ENCODE results near the gene NR2F1-AS1.
"Not testable (repeated sequence)": the region's sequence is repeated elsewhere in the genome, so short reads cannot be mapped to it uniquely, and the experiment has no call there.

The NR2F1-AS1 gene

GRCh38 chr5:93399675-93400074 is 181.3 kb downstream of the NR2F1-AS1 start:
- H3K9me3 ChIP-seq (ENCODE audit: control insufficient read depth, low read length), result no peaks in the 10 kb centered on the region
- no peaks in the 10 kb centered on the region for H3K36me3 ChIP-seq (ENCODE audit: control insufficient read depth, insufficient read depth, low read length)
- H3K27ac ChIP-seq (ENCODE audit: low read depth, low read length, severe bottlenecking), result no peak overlapping the region
- no peak overlapping the region for H3K4me3 ChIP-seq (ENCODE audit: extremely low read depth, insufficient read depth, low read length, poor library complexity, severe bottlenecking)
- WGBS, 2 experiments (ENCODE audit: insufficient coverage in 2 of 2), result 73 to 74% methylated on average over 3 of the region's 3 CpGs
- no peaks in the 10 kb centered on the region for H3K4me1 ChIP-seq (ENCODE audit: control insufficient read depth, insufficient read depth, low read length, poor library complexity, severe bottlenecking)

- Histone ChIP-seq H3K4me1 (ENCODE audit: control insufficient read depth, insufficient read depth, low read length, poor library complexity, severe bottlenecking) (no peaks in the 10 kb centered on the region), H3K36me3 (ENCODE audit: control insufficient read depth, insufficient read depth, low read length) (no peaks in the 10 kb centered on the region), H3K9me3 (ENCODE audit: control insufficient read depth, low read length) (no peaks in the 10 kb centered on the region), H3K4me3 (ENCODE audit: extremely low read depth, insufficient read depth, low read length, poor library complexity, severe bottlenecking) (no peak overlapping the region), H3K27ac (ENCODE audit: low read depth, low read length, severe bottlenecking) (no peak overlapping the region)
- WGBS, 2 experiments (ENCODE audit: insufficient coverage in 2 of 2), result 100% methylated on average over 1 of the region's 1 CpG; no CpG with 5 or more reads in 1 of the 2 experiments
Observed at GRCh38 chr5:93395971-93396379, 185.0 kb downstream of the NR2F1-AS1 start.

GRCh38 chr5:93395010-93395409 is 186.0 kb downstream of the NR2F1-AS1 start:
- H3K4me3 ChIP-seq (ENCODE audit: extremely low read depth, insufficient read depth, low read length, poor library complexity, severe bottlenecking), result no peak overlapping the region
- H3K4me1 ChIP-seq (ENCODE audit: control insufficient read depth, insufficient read depth, low read length, poor library complexity, severe bottlenecking), result no peaks in the 10 kb centered on the region
- H3K27ac ChIP-seq (ENCODE audit: low read depth, low read length, severe bottlenecking), result no peak overlapping the region
- no CpG with 5 or more reads among the region's 1 CpG for WGBS, 2 experiments (ENCODE audit: insufficient coverage in 2 of 2)
- H3K36me3 ChIP-seq (ENCODE audit: control insufficient read depth, insufficient read depth, low read length), result no peaks in the 10 kb centered on the region
- H3K9me3 ChIP-seq (ENCODE audit: control insufficient read depth, low read length), result no peaks in the 10 kb centered on the region

- no peaks in the 10 kb centered on the region for H3K9me3 ChIP-seq (ENCODE audit: control insufficient read depth, low read length)
- WGBS, 2 experiments (ENCODE audit: insufficient coverage in 2 of 2), result 86% methylated on average over 1 of the region's 2 CpGs; no CpG with 5 or more reads in 1 of the 2 experiments
- H3K36me3 ChIP-seq (ENCODE audit: control insufficient read depth, insufficient read depth, low read length), result no peaks in the 10 kb centered on the region
- no peak overlapping the region for H3K4me3 ChIP-seq (ENCODE audit: extremely low read depth, insufficient read depth, low read length, poor library complexity, severe bottlenecking)
- H3K27ac ChIP-seq (ENCODE audit: low read depth, low read length, severe bottlenecking), result no peak overlapping the region
- no peaks in the 10 kb centered on the region for H3K4me1 ChIP-seq (ENCODE audit: control insufficient read depth, insufficient read depth, low read length, poor library complexity, severe bottlenecking)
Observed at GRCh38 chr5:93394301-93394700, 186.7 kb downstream of the NR2F1-AS1 start.

GRCh38 chr5:93391169-93391568 is 189.8 kb downstream of the NR2F1-AS1 start:
- not testable (repeated sequence) for H3K36me3 ChIP-seq (ENCODE audit: control insufficient read depth, insufficient read depth, low read length); H3K27ac ChIP-seq (ENCODE audit: low read depth, low read length, severe bottlenecking); H3K9me3 ChIP-seq (ENCODE audit: control insufficient read depth, low read length); H3K4me1 ChIP-seq (ENCODE audit: control insufficient read depth, insufficient read depth, low read length, poor library complexity, severe bottlenecking); H3K4me3 ChIP-seq (ENCODE audit: extremely low read depth, insufficient read depth, low read length, poor library complexity, severe bottlenecking)
- WGBS, 2 experiments (ENCODE audit: insufficient coverage in 2 of 2), result 100% methylated on average over 1 of the region's 2 CpGs; no CpG with 5 or more reads in 1 of the 2 experiments

- H3K4me1 ChIP-seq (ENCODE audit: control insufficient read depth, insufficient read depth, low read length, poor library complexity, severe bottlenecking), result no peaks in the 10 kb centered on the region
- H3K4me3 ChIP-seq (ENCODE audit: extremely low read depth, insufficient read depth, low read length, poor library complexity, severe bottlenecking), result no peak overlapping the region
- WGBS, 2 experiments (ENCODE audit: insufficient coverage in 2 of 2), result no CpG with 5 or more reads among the region's 2 CpGs
- H3K36me3 ChIP-seq (ENCODE audit: control insufficient read depth, insufficient read depth, low read length), result no peaks in the 10 kb centered on the region
- no peak overlapping the region for H3K27ac ChIP-seq (ENCODE audit: low read depth, low read length, severe bottlenecking)
- no peaks in the 10 kb centered on the region for H3K9me3 ChIP-seq (ENCODE audit: control insufficient read depth, low read length)
Observed at GRCh38 chr5:93385655-93386054, 195.4 kb downstream of the NR2F1-AS1 start.

- WGBS, 2 experiments (ENCODE audit: insufficient coverage in 2 of 2), result 90 to 95% methylated on average over 1 to 3 of the region's 3 CpGs
- Histone ChIP-seq H3K36me3 (ENCODE audit: control insufficient read depth, insufficient read depth, low read length) (no peaks in the 10 kb centered on the region), H3K27ac (ENCODE audit: low read depth, low read length, severe bottlenecking) (no peak overlapping the region), H3K9me3 (ENCODE audit: control insufficient read depth, low read length) (no peaks in the 10 kb centered on the region), H3K4me3 (ENCODE audit: extremely low read depth, insufficient read depth, low read length, poor library complexity, severe bottlenecking) (no peak overlapping the region), H3K4me1 (ENCODE audit: control insufficient read depth, insufficient read depth, low read length, poor library complexity, severe bottlenecking) (no peaks in the 10 kb centered on the region)
Observed at GRCh38 chr5:93384995-93385394, 196.0 kb downstream of the NR2F1-AS1 start.

- H3K36me3 ChIP-seq (ENCODE audit: control insufficient read depth, insufficient read depth, low read length), result no peaks in the 10 kb centered on the region
- H3K9me3 ChIP-seq (ENCODE audit: control insufficient read depth, low read length), result no peaks in the 10 kb centered on the region
- no peak overlapping the region for H3K27ac ChIP-seq (ENCODE audit: low read depth, low read length, severe bottlenecking)
- no peak overlapping the region for H3K4me3 ChIP-seq (ENCODE audit: extremely low read depth, insufficient read depth, low read length, poor library complexity, severe bottlenecking)
- H3K4me1 ChIP-seq (ENCODE audit: control insufficient read depth, insufficient read depth, low read length, poor library complexity, severe bottlenecking), result no peaks in the 10 kb centered on the region
- WGBS, 2 experiments (ENCODE audit: insufficient coverage in 2 of 2), result no CpG with 5 or more reads among the region's 4 CpGs
Observed at GRCh38 chr5:93384026-93384425, 197.0 kb downstream of the NR2F1-AS1 start.

- Histone ChIP-seq H3K4me3 (ENCODE audit: extremely low read depth, insufficient read depth, low read length, poor library complexity, severe bottlenecking) (no peak overlapping the region), H3K27ac (ENCODE audit: low read depth, low read length, severe bottlenecking) (no peak overlapping the region), H3K36me3 (ENCODE audit: control insufficient read depth, insufficient read depth, low read length) (no peaks in the 10 kb centered on the region), H3K9me3 (ENCODE audit: control insufficient read depth, low read length) (no peaks in the 10 kb centered on the region), H3K4me1 (ENCODE audit: control insufficient read depth, insufficient read depth, low read length, poor library complexity, severe bottlenecking) (no peaks in the 10 kb centered on the region)
- 90% methylated on average over 3 of the region's 3 CpGs; no CpG with 5 or more reads in 1 of the 2 experiments for WGBS, 2 experiments (ENCODE audit: insufficient coverage in 2 of 2)
Observed at GRCh38 chr5:93382188-93382825, 198.7 kb downstream of the NR2F1-AS1 start.

GRCh38 chr5:93381057-93381456 is 200.0 kb downstream of the NR2F1-AS1 start:
- no peak overlapping the region for H3K27ac ChIP-seq (ENCODE audit: low read depth, low read length, severe bottlenecking)
- no peaks in the 10 kb centered on the region for H3K4me1 ChIP-seq (ENCODE audit: control insufficient read depth, insufficient read depth, low read length, poor library complexity, severe bottlenecking)
- WGBS, 2 experiments (ENCODE audit: insufficient coverage in 2 of 2), result 92 to 96% methylated on average over 3 of the region's 4 CpGs
- H3K4me3 ChIP-seq (ENCODE audit: extremely low read depth, insufficient read depth, low read length, poor library complexity, severe bottlenecking), result no peak overlapping the region
- H3K36me3 ChIP-seq (ENCODE audit: control insufficient read depth, insufficient read depth, low read length), result no peaks in the 10 kb centered on the region
- no peaks in the 10 kb centered on the region for H3K9me3 ChIP-seq (ENCODE audit: control insufficient read depth, low read length)

GRCh38 chr5:93378073-93378472 is 202.9 kb downstream of the NR2F1-AS1 start:
- no peak overlapping the region for H3K4me3 ChIP-seq (ENCODE audit: extremely low read depth, insufficient read depth, low read length, poor library complexity, severe bottlenecking)
- no peaks in the 10 kb centered on the region for H3K36me3 ChIP-seq (ENCODE audit: control insufficient read depth, insufficient read depth, low read length)
- 49 to 67% methylated on average over 1 to 2 of the region's 2 CpGs for WGBS, 2 experiments (ENCODE audit: insufficient coverage in 2 of 2)
- no peak overlapping the region for H3K27ac ChIP-seq (ENCODE audit: low read depth, low read length, severe bottlenecking)
- no peaks in the 10 kb centered on the region for H3K9me3 ChIP-seq (ENCODE audit: control insufficient read depth, low read length)
- H3K4me1 ChIP-seq (ENCODE audit: control insufficient read depth, insufficient read depth, low read length, poor library complexity, severe bottlenecking), result no peaks in the 10 kb centered on the region

Measured in mesodermal cell (in vitro differentiated cells).